Endothelial cell of umbilical vein (primary cell): ENCODE results near the gene ARHGEF6. TPM values are rescaled to one million over a fixed set of nuclear protein-coding genes. Genes with fewer than 3 reads are reported as not detected.

Source experiments
- BruUV-seq: library from RNA; stranded (reverse); fragments of 400-500 nt; replicated peaks from 2 replicates; lab custom pipeline; 2021; lab: Mats Ljungman, UMichigan
- CTCF ChIA-PET: fragments of 300-600, 350-600 bp; sonication (Branson Sonifier 250); formaldehyde crosslinking; loops from one replicate; lab custom pipeline; 2021; ENCODE audit warnings: antibody characterized with exemption, inconsistent platforms; lab: Charles Lee
- POLR2A ChIA-PET: fragments of 300-600, 350-600 bp; sonication (Branson Sonifier 250); formaldehyde crosslinking; loops from one replicate; lab custom pipeline; 2021; ENCODE audit warnings: antibody characterized with exemption, inconsistent platforms; lab: Charles Lee
- DNase-seq: peaks from one replicate; pipeline ENCODE4 v3.0.0-alpha.2; 2011; ENCODE audit warnings: low read depth, low spot score
- FAIRE-seq: peaks from 2 replicates; lab custom pipeline; 2011; peaks lifted over from hg19 to GRCh38; lab: Jason Lieb, UNC
- H2AFZ ChIP-seq: 2 replicates; pipeline ENCODE4 v1.6.0; 2012; ENCODE audit warnings: low read depth, low read length, control low read depth, inconsistent platforms
- H3K27ac ChIP-seq: 2 replicates; pipeline ENCODE4 v1.5.1; 2011; ENCODE audit warnings: low read depth, mild to moderate bottlenecking, control low read depth, low read length, moderate library complexity; ENCODE audit not compliant: insufficient read depth
- H3K27me3 ChIP-seq, 2 experiments: 2 replicates each; pipeline versions ENCODE4 v1.6.0 to v1.6.1; 2011; ENCODE audit warnings: low read length in 2 of 2, mixed read lengths in 1 of 2; ENCODE audit not compliant: control insufficient read depth in 2 of 2, insufficient read depth in 2 of 2
- H3K36me3 ChIP-seq, 2 experiments: 2 replicates in 1 of 2; 3 replicates in 1 of 2; pipeline ENCODE4 v1.5.1; 2011; ENCODE audit warnings: low read length in 2 of 2, mild to moderate bottlenecking in 1 of 2, moderate library complexity in 1 of 2; ENCODE audit not compliant: control insufficient read depth in 2 of 2, insufficient read depth in 2 of 2; ENCODE audit errors: extremely low read depth in 1 of 2
- H3K4me1 ChIP-seq: 3 replicates; pipeline ENCODE4 v1.5.1; 2011; ENCODE audit warnings: mild to moderate bottlenecking, low read length; ENCODE audit not compliant: control insufficient read depth, insufficient read depth; ENCODE audit errors: extremely low read depth
- H3K4me2 ChIP-seq: 2 replicates; pipeline ENCODE4 v1.6.1; 2011; ENCODE audit warnings: low read length, control low read depth, mixed read lengths; ENCODE audit not compliant: insufficient read depth
- H3K4me3 ChIP-seq, 3 experiments: fragments of 200-600 bp in 1 of 3; sonication (generic), shearing (Covaris generic) in 1 of 3; replicated peaks in 1 of 3; 2 replicates each; pipeline ENCODE4 v1.5.1; 2011 to 2016; ENCODE audit warnings: control low read depth in 3 of 3, low read length in 3 of 3, mild to moderate bottlenecking in 2 of 3, inconsistent platforms in 1 of 3, low read depth in 1 of 3, moderate library complexity in 1 of 3; ENCODE audit not compliant: insufficient read depth in 1 of 3
- H3K79me2 ChIP-seq: 2 replicates; pipeline ENCODE4 v1.6.0; 2012; ENCODE audit warnings: low read length, inconsistent platforms; ENCODE audit not compliant: control insufficient read depth, insufficient read depth
- H3K9ac ChIP-seq: replicated peaks from 2 replicates; pipeline ENCODE3; 2011; ENCODE audit warnings: low read length, control low read depth; ENCODE audit not compliant: insufficient read depth; ENCODE audit errors: extremely low read depth
- H3K9me1 ChIP-seq: replicated peaks from 3 replicates; pipeline ENCODE4 v1.6.0; 2011; ENCODE audit warnings: mild to moderate bottlenecking, low read length; ENCODE audit not compliant: control insufficient read depth, insufficient read depth; ENCODE audit errors: extremely low read depth
- H3K9me3 ChIP-seq: replicated peaks from 2 replicates; pipeline ENCODE4 v1.5.1; 2012; ENCODE audit warnings: low read length, inconsistent platforms; ENCODE audit not compliant: control insufficient read depth, insufficient read depth
- H4K20me1 ChIP-seq: replicated peaks from 2 replicates; pipeline ENCODE3; 2011; ENCODE audit warnings: mild to moderate bottlenecking, low read length; ENCODE audit not compliant: control insufficient read depth, insufficient read depth; ENCODE audit errors: extremely low read depth
- CTCF ChIP-seq, 2 donors: IDR thresholded peaks; 1 replicate in 1 of 2; 2 replicates in 1 of 2; pipeline ENCODE4 v1.5.1; 2011; ENCODE audit warnings: low read length in 2 of 2, mild to moderate bottlenecking in 2 of 2, moderate library complexity in 2 of 2, control low read depth in 1 of 2, inconsistent platforms in 1 of 2, low read depth in 1 of 2; ENCODE audit not compliant: insufficient read depth in 1 of 2; ENCODE audit errors: extremely low read depth in 1 of 2
- EZH2 ChIP-seq: IDR thresholded peaks from 2 replicates; pipeline ENCODE4 v1.6.1; 2012; ENCODE audit warnings: borderline replicate concordance, low read depth, mild to moderate bottlenecking, moderate library complexity, low read length, inconsistent platforms; ENCODE audit not compliant: severe bottlenecking
- FOS ChIP-seq: IDR thresholded peaks from 2 replicates; pipeline ENCODE4 v1.6.1; 2011; ENCODE audit warnings: mild to moderate bottlenecking, low read length, moderate library complexity, borderline replicate concordance; ENCODE audit not compliant: insufficient read depth
- GATA2 ChIP-seq: IDR thresholded peaks from 2 replicates; pipeline ENCODE4 v1.7.0; 2011; ENCODE audit warnings: low read depth, mild to moderate bottlenecking, moderate library complexity, mixed read lengths, low read length; ENCODE audit not compliant: insufficient read length, insufficient read depth
- JUN ChIP-seq: IDR thresholded peaks from 2 replicates; pipeline ENCODE4 v1.6.1; 2011; ENCODE audit warnings: borderline replicate concordance, low read depth; ENCODE audit not compliant: insufficient read length, insufficient read depth
- MAX ChIP-seq: IDR thresholded peaks from 2 replicates; pipeline ENCODE4 v1.6.1; 2011; ENCODE audit not compliant: insufficient read depth, insufficient read length
- MYC ChIP-seq: IDR thresholded peaks from one replicate; pipeline ENCODE4 v1.6.1; 2011; ENCODE audit warnings: mild to moderate bottlenecking, low read depth, low read length
- POLR2A ChIP-seq: IDR thresholded peaks from 2 replicates; pipeline ENCODE4 v1.6.1; 2012; ENCODE audit warnings: low read depth, mild to moderate bottlenecking, control low read depth, low read length
- POLR2AphosphoS5 ChIP-seq: IDR thresholded peaks from 2 replicates; pipeline ENCODE4 v1.6.1; 2012; ENCODE audit warnings: low read depth, mild to moderate bottlenecking, control low read depth, low read length, moderate library complexity; ENCODE audit not compliant: insufficient read depth
- dilution Hi-C: fragments of 300-500 bp; cut with MboI; formaldehyde crosslinking; loops from one replicate; pipeline ENCODE4 v1.15.0; 2019; ENCODE audit warnings: low sequenced_read_pairs; ENCODE audit not compliant: extremely low pct_ligation_motif_present
- intact Hi-C: fragments of 100-400 bp; cut with micrococcal nuclease; formaldehyde crosslinking; loops from one replicate; pipeline ENCODE4 v1.10.0; 2022
- polyA plus RNA-seq, 4 experiments: library from polyadenylated mRNA; depleted of rRNA in 3 of 4; stranded (reverse) in 3 of 4; unstranded in 1 of 4; fragments of >200 nt; gene quantifications; 2 replicates each; pipeline versions ENCODE4 v1.2.1 to v1.2.3, GENCODE V29; 2011 to 2012; ENCODE audit warnings: missing spikeins in 1 of 4
- total RNA-seq: library from RNA; stranded (reverse); gene quantifications from 2 replicates; pipeline ENCODE4 v1.2.3, GENCODE V29; 2021

The ARHGEF6 gene
- total and polyA plus RNA-seq, 2 donors (not counting 3 experiments of a cell fraction or from before 2014, with no cell fraction given), result 4.9 to 6.4 TPM

- CTCF ChIA-PET, result no interaction called here
- FAIRE-seq, result no peak
These were observed 157.3 kb downstream of the ARHGEF6 start for GRCh38 chrX:136623396-136623795.

GRCh38 chrX:136622568-136622967 is 158.2 kb downstream of the ARHGEF6 start:
- H3K4me1 ChIP-seq, result no peaks in the 10 kb centered on the region
- TF ChIP-seq CTCF (IDR thresholded peaks at IDR 0.05; ENCODE audit: extremely low read depth in 1 of 2, insufficient read depth in 1 of 2, low read depth in 1 of 2, low read length in 2 of 2) (no peak), POLR2AphosphoS5 (no peak), MYC (no peak), EZH2 (no peak), MAX (no peak), JUN (no peak), FOS (no peak), GATA2 (no peak), POLR2A (no peak)
- no peak overlapping the region for H3K4me3 ChIP-seq
- intact Hi-C loops (no loop called here), dilution Hi-C loops (no loop called here)
- no peaks in the 10 kb centered on the region for H3K79me2 ChIP-seq
- no TSS peak for BruUV-seq
- FAIRE-seq (no peak), DNase-seq (no peak)
- H3K27me3 ChIP-seq, result no peaks in the 10 kb centered on the region
- H3K9ac ChIP-seq, result no peak overlapping the region
- ChIA-PET CTCF (no interaction called here), POLR2A (no interaction called here)
- H3K9me3 ChIP-seq, result no peaks in the 10 kb centered on the region
- no peaks in the 10 kb centered on the region for H3K9me1 ChIP-seq
- no peak overlapping the region for H3K27ac ChIP-seq
- no peak overlapping the region for H2AFZ ChIP-seq
- H3K36me3 ChIP-seq, result no peaks in the 10 kb centered on the region
- no peak overlapping the region for H3K4me2 ChIP-seq
- no peaks in the 10 kb centered on the region for H4K20me1 ChIP-seq

More at GRCh38 chrX:136623396-136623795, 157.3 kb downstream of the ARHGEF6 start:
- POLR2A ChIA-PET, result no interaction called here
- dilution Hi-C loops (no loop called here), intact Hi-C loops (no loop called here)
- Histone ChIP-seq H3K4me2 (no peak overlapping the region), H3K27me3 (no peaks in the 10 kb centered on the region), H3K4me3 (no peak overlapping the region), H3K36me3 (no peaks in the 10 kb centered on the region), H3K79me2 (no peaks in the 10 kb centered on the region), H3K27ac (no peak overlapping the region), H3K9me3 (no peaks in the 10 kb centered on the region), H2AFZ (no peak overlapping the region), H4K20me1 (no peaks in the 10 kb centered on the region), H3K9ac (no peak overlapping the region), H3K4me1 (no peaks in the 10 kb centered on the region), H3K9me1 (no peaks in the 10 kb centered on the region)
- BruUV-seq, result no TSS peak
- DNase-seq, result no peak
- no peak for TF ChIP-seq MAX
- TF ChIP-seq EZH2, result no peak
- TF ChIP-seq POLR2A, result no peak
- no peak for TF ChIP-seq JUN
- TF ChIP-seq POLR2AphosphoS5, result no peak
